MM.1S (cell line): ENCODE results near the gene ZSCAN21.
A peak's percentile ranks its signal among the peaks of the same experiment; 100 is the strongest.
"Not testable (repeated sequence)": the region's sequence is repeated elsewhere in the genome, so short reads cannot be mapped to it uniquely, and the experiment has no call there.

Source experiments
- DNase-seq: peaks from one replicate; pipeline ENCODE4 v3.0.0-alpha.2; 2015
- H2AFZ ChIP-seq: fragments of 300-600 bp; sonication (generic); 2 replicates; pipeline ENCODE4 v1.6.0; 2016; ENCODE audit warnings: antibody characterized with exemption, low read length
- H3F3A ChIP-seq: fragments of 300-600 bp; sonication (generic); 2 replicates; pipeline ENCODE4 v1.6.1; 2016; ENCODE audit warnings: mild to moderate bottlenecking, antibody characterized with exemption, low read length, moderate library complexity, mixed read lengths; ENCODE audit not compliant: insufficient read depth
- H3K27ac ChIP-seq: fragments of 300-600 bp; sonication (generic); 2 replicates; pipeline ENCODE4 v1.5.1; 2016; ENCODE audit warnings: mild to moderate bottlenecking, low read length
- H3K27me3 ChIP-seq: fragments of 300-600 bp; sonication (generic); replicated peaks from 2 replicates; pipeline ENCODE4 v1.6.0; 2016; ENCODE audit warnings: low read length; ENCODE audit not compliant: insufficient read depth
- H3K36me3 ChIP-seq: fragments of 300-600 bp; sonication (generic); replicated peaks from 2 replicates; pipeline ENCODE4 v1.6.1; 2016; ENCODE audit warnings: mild to moderate bottlenecking, low read length, mixed read lengths; ENCODE audit not compliant: insufficient read depth
- H3K4me1 ChIP-seq: fragments of 300-600 bp; sonication (generic); 2 replicates; pipeline ENCODE4 v1.6.1; 2016; ENCODE audit warnings: low read length, mixed read lengths
- H3K4me2 ChIP-seq: fragments of 300-600 bp; sonication (generic); 2 replicates; pipeline ENCODE4 v1.6.0; 2016; ENCODE audit warnings: low read depth, low read length
- H3K4me3 ChIP-seq: fragments of 300-600 bp; sonication (generic); 2 replicates; pipeline ENCODE4 v1.5.1; 2016; ENCODE audit warnings: low read length, mixed read lengths
- H3K79me2 ChIP-seq: fragments of 300-600 bp; sonication (generic); 2 replicates; pipeline ENCODE4 v1.6.1; 2016; ENCODE audit warnings: mixed run types, low read length, mixed read lengths
- H3K9ac ChIP-seq: fragments of 300-600 bp; sonication (generic); 2 replicates; pipeline ENCODE4 v1.6.1; 2016; ENCODE audit warnings: low read length, mixed read lengths
- H3K9me2 ChIP-seq: fragments of 300-600 bp; sonication (generic); replicated peaks from 2 replicates; pipeline ENCODE4 v1.6.1; 2016; ENCODE audit warnings: mild to moderate bottlenecking, low read length, mixed read lengths; ENCODE audit not compliant: insufficient read depth
- H3K9me3 ChIP-seq: fragments of 300-600 bp; sonication (generic); replicated peaks from 2 replicates; pipeline ENCODE4 v1.6.1; 2016; ENCODE audit warnings: mild to moderate bottlenecking, low read length, mixed read lengths; ENCODE audit not compliant: insufficient read depth
- H4K20me1 ChIP-seq: fragments of 300-600 bp; sonication (generic); 2 replicates; pipeline ENCODE4 v1.6.1; 2016; ENCODE audit warnings: mild to moderate bottlenecking, low read length, moderate library complexity, mixed read lengths; ENCODE audit not compliant: insufficient read depth
- EZH2 ChIP-seq: fragments of 300-600 bp; sonication (generic); optimal IDR thresholded peaks from 2 replicates; pipeline ENCODE3; 2017; ENCODE audit warnings: low read depth, mild to moderate bottlenecking, antibody characterized with exemption, low read length, mixed read lengths
- EZH2phosphoT487 ChIP-seq: fragments of 300-600 bp; sonication (generic); IDR thresholded peaks from 2 replicates; pipeline ENCODE4 v1.6.1; 2018; ENCODE audit warnings: antibody characterized with exemption, low read length
- TF ChIP-seq, protein P1 (sequence below): fragments of 300-600 bp; sonication (generic); IDR thresholded peaks from 2 replicates; pipeline ENCODE4 v1.5.1; 2016; ENCODE audit warnings: antibody characterized with exemption, low read length, mixed read lengths

The ZSCAN21 gene

DNA sequence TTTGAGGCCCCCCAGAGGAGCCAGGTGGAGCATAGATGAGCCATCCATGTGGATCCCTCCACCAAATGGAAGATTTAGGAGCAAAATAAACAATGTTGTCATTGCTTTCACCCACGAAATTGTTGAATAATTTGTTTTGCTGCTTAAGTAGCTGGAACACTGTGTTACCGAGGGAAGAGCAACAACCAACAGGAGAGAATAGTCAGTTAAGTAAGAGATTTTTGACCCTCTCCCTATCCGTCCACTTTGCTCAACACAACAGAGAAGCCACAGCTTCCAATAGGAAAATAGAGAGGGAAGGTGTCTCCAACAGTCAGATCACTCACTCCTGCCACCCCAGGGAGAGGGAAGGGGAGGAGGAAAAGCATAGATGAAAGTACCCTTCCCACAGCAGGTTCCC, 38.1 kb upstream of the ZSCAN21 start:
- Histone ChIP-seq H3K9ac (no peak overlapping the region), H3K27ac (no peak overlapping the region), H3K79me2 (peaks cover 11% of the 10 kb centered on the region), H4K20me1 (no peaks in the 10 kb centered on the region), H3K9me3 (no peaks in the 10 kb centered on the region), H3K4me2 (no peak overlapping the region), H2AFZ (no peak overlapping the region), H3K27me3 (0 out of 2 replicates have a peak, but pooled peaks cover 6% of the 10 kb centered on the region), H3K4me3 (no peak overlapping the region), H3F3A (no peaks in the 10 kb centered on the region), H3K4me1 (peaks cover 2% of the 10 kb centered on the region; the same call in 1 of the 2 replicates), H3K9me2 (no peaks in the 10 kb centered on the region), H3K36me3 (no peaks in the 10 kb centered on the region)
- no peak for DNase-seq
- TF ChIP-seq EZH2 (no peak), EZH2phosphoT487 (no peak)
- TF ChIP-seq, protein P1, sequence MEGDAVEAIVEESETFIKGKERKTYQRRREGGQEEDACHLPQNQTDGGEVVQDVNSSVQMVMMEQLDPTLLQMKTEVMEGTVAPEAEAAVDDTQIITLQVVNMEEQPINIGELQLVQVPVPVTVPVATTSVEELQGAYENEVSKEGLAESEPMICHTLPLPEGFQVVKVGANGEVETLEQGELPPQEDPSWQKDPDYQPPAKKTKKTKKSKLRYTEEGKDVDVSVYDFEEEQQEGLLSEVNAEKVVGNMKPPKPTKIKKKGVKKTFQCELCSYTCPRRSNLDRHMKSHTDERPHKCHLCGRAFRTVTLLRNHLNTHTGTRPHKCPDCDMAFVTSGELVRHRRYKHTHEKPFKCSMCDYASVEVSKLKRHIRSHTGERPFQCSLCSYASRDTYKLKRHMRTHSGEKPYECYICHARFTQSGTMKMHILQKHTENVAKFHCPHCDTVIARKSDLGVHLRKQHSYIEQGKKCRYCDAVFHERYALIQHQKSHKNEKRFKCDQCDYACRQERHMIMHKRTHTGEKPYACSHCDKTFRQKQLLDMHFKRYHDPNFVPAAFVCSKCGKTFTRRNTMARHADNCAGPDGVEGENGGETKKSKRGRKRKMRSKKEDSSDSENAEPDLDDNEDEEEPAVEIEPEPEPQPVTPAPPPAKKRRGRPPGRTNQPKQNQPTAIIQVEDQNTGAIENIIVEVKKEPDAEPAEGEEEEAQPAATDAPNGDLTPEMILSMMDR: no peak

DNA sequence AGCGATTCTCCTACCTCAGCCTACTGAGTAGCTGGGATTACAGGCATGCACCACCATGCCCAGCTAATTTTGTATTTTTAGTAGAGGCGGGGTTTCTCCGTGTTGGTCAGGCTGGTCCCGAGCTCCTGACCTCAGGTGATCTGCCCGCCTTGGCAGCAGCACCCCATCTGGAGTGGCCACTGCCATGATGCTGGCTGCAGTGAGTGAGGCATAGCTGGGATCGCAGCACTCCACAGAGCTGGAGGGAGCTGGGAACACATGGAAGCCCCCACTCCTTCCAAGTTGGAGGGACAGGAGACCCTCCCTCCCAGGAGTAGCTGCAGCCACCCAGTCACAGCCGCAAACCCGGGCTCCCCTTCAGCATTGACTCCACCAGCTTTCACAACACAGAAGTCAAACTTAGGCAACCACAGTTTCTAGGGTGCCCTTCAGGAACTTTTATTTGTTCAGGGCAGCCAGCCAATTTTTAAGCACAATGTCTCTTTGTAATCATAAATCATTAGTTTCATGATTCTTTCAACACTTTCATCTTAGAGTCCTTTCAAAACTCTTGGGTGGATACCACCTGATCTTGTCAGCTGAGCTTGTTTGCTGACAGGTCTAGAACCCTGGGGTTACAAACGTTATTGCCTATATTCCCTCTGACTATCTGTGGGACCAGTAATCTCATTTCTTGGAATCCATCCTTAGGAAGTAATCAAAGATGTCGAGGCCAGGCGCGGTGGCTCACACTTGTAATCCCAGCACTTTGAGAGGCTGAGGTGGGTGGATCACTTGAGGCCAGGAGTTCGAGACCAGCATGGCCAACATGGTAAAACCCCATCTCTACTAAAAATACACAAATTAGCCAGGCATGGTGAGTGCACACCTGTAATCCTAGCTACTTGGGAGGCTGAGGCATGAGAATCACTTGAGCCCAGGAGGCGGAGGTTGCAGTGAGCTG, 36.9 kb upstream of the ZSCAN21 start:
- H3K4me3 ChIP-seq, H4K20me1 ChIP-seq, DNase-seq, H2AFZ ChIP-seq, H3K4me2 ChIP-seq, H3K36me3 ChIP-seq, H3K9me2 ChIP-seq, H3K27ac ChIP-seq, H3K27me3 ChIP-seq, H3K4me1 ChIP-seq, H3K9ac ChIP-seq, H3F3A ChIP-seq, H3K9me3 ChIP-seq: not testable (repeated sequence)
- peaks cover 23% of the 10 kb centered on the region for H3K79me2 ChIP-seq

DNA sequence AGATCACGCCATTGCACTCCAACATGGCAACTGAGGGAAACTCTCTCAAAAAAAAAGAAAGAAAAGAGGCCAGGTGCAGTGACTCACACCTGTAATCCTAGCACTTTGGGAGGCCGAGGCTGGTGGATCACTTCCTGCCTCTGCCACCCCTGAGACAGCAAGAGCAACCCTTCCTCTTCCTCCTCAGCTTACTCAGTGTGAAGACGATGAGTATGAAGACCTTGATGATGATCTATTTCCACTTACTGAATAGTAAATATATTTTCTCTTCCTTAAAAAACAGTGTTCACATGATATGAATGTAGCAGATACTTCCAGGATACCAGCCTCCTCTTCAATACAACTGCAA, 36.3 kb upstream of the ZSCAN21 start:
- 0 out of 2 replicates have a peak, but pooled peaks cover 6% of the 10 kb centered on the region for H3K27me3 ChIP-seq
- H3K79me2 ChIP-seq: peaks cover 28% of the 10 kb centered on the region
- H3K9me3 ChIP-seq: no peaks in the 10 kb centered on the region
- H2AFZ ChIP-seq: no peak overlapping the region
- H3K4me3 ChIP-seq: no peak overlapping the region
- TF ChIP-seq, protein P1: no peak
- TF ChIP-seq EZH2 (no peak), EZH2phosphoT487 (no peak)
- no peak overlapping the region for H3K4me2 ChIP-seq
- no peak overlapping the region for H3K27ac ChIP-seq
- peaks cover 6% of the 10 kb centered on the region; the same call in 1 of the 2 replicates for H3K4me1 ChIP-seq
- H3K36me3 ChIP-seq: no peaks in the 10 kb centered on the region; the same call in 1 of the 2 replicates
- H3K9me2 ChIP-seq: no peaks in the 10 kb centered on the region
- no peaks in the 10 kb centered on the region for H4K20me1 ChIP-seq
- peak; percentile 8 for DNase-seq
- H3F3A ChIP-seq: no peaks in the 10 kb centered on the region
- no peak overlapping the region for H3K9ac ChIP-seq
